HG03432 (cell line): ENCODE data around the gene SLFN12L.
A peak's percentile ranks its signal among the peaks of the same experiment; 100 is the strongest.
"Not testable (repeated sequence)": the region's sequence is repeated elsewhere in the genome, so short reads cannot be mapped to it uniquely, and the experiment has no call there.

Experiments
- ATAC-seq: cut with Tn5 transposase; IDR thresholded peaks from one replicate; pipeline ENCODE4 v1.9.1; 2021; ENCODE audit warnings: mild to moderate bottlenecking, moderate library complexity; ENCODE audit not compliant: unreplicated experiment

SLFN12L gene

GRCh38 chr17:35498448-35499178, 38.9 kb downstream of the SLFN12L start:
- no peak for ATAC-seq

GRCh38 chr17:35496451-35497290, 40.8 kb downstream of the SLFN12L start:
- no peak for ATAC-seq

- no peak for ATAC-seq
Observed at GRCh38 chr17:35493040-35493439, 44.4 kb downstream of the SLFN12L start.

- no peak for ATAC-seq
Observed at GRCh38 chr17:35491417-35491816, 46.1 kb downstream of the SLFN12L start.

GRCh38 chr17:35489944-35490343, 47.5 kb downstream of the SLFN12L start:
- no peak for ATAC-seq

GRCh38 chr17:35488991-35489390, 48.5 kb downstream of the SLFN12L start:
- ATAC-seq: no peak

GRCh38 chr17:35486920-35487732, 50.4 kb downstream of the SLFN12L start:
- ATAC-seq: peak; percentile 64

- ATAC-seq: no peak
Observed at GRCh38 chr17:35479271-35479670, 58.2 kb downstream of the SLFN12L start.

- no peak for ATAC-seq
Observed at GRCh38 chr17:35477248-35477647, 60.2 kb downstream of the SLFN12L start.

GRCh38 chr17:35476283-35476820, 61.1 kb downstream of the SLFN12L start:
- ATAC-seq: no peak

- no peak for ATAC-seq
Observed at GRCh38 chr17:35468475-35468874, 69.0 kb downstream of the SLFN12L start.

- ATAC-seq: no peak
Observed at GRCh38 chr17:35467824-35468223, 69.7 kb downstream of the SLFN12L start.

GRCh38 chr17:35460354-35460851, 77.1 kb downstream of the SLFN12L start:
- ATAC-seq: peak; percentile 82

GRCh38 chr17:35454035-35454434, 83.4 kb downstream of the SLFN12L start:
- ATAC-seq: not testable (repeated sequence)

- no peak for ATAC-seq
Observed at GRCh38 chr17:35453171-35453570, 84.3 kb downstream of the SLFN12L start.

- no peak for ATAC-seq
Observed at GRCh38 chr17:35449371-35449931, 88.0 kb downstream of the SLFN12L start.

GRCh38 chr17:35448899-35449227, 88.6 kb downstream of the SLFN12L start:
- peak; percentile 4 for ATAC-seq

- ATAC-seq: peak; percentile 71
Observed at GRCh38 chr17:35448214-35448898, 89.1 kb downstream of the SLFN12L start, which contains the start of gene SLFN13. TSS of gene SLFN13 (minus strand) at chr17:35448766. CDS start at chr17:35445680, 3,086 bp downstream.

GRCh38 chr17:35447499-35447898, 90.0 kb downstream of the SLFN12L start:
- ATAC-seq: no peak

GRCh38 chr17:35438433-35438832, 99.0 kb downstream of the SLFN12L start:
- no peak for ATAC-seq
